Activated T-cell treated with anti-CD3 and anti-CD28 coated beads for 4 hours (primary cell): Measurements from ENCODE around the gene IGF1R.
"Not testable (repeated sequence)": the region's sequence is repeated elsewhere in the genome, so short reads cannot be mapped to it uniquely, and the experiment has no call there.

Experiments
- DNase-seq: peaks from one replicate; pipeline ENCODE4 v3.0.0-alpha.2; 2020

The IGF1R gene

DNA sequence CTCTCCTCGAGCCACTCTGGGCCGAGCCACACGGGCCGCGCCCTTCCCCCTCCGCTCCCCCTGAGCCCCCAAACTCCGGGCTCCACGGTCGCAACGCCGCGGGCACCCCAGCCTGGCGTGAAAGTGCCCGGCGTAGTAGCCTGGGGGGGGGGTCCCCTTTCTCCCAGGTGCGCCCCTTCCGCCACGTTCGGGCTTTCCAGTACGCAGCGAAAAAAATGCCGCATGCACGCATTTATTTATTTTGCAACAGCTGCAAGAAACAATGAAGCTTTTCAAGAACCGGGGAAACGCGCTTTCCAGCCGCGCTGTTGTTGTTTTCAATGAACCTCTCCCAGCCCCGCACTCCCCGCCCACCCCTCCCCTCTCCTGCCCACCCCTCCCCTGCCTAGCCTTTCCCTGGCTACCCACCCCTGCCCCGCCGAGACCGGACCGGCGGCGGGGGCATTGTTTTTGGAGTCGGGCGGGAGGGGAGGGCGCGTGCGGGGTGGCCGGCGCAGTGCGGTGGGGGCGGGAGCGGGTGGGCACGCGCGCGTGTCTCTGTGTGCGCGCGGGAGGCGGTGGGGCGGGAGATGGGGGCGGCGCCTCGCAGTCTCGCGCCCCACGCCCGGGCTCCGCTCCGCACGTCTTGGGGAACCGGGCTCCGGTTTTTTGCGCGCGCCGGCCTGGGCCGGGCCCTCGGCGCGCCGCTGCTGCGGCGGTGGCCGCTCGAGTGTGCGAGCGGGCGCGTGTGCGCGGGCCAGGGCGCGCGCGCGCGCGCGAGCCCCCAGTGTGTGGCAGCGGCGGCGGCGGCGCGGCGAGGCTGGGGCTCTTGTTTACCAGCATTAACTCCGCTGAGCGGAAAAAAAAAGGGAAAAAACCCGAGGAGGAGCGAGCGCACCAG is at the start of gene IGF1R:
IGF1R (plus strand) TSS at position 766 of the 880 bp plus-strand sequence. CDS start 1,043 bp downstream, outside the sequence.
- DNase-seq: peak; percentile 78

DNA sequence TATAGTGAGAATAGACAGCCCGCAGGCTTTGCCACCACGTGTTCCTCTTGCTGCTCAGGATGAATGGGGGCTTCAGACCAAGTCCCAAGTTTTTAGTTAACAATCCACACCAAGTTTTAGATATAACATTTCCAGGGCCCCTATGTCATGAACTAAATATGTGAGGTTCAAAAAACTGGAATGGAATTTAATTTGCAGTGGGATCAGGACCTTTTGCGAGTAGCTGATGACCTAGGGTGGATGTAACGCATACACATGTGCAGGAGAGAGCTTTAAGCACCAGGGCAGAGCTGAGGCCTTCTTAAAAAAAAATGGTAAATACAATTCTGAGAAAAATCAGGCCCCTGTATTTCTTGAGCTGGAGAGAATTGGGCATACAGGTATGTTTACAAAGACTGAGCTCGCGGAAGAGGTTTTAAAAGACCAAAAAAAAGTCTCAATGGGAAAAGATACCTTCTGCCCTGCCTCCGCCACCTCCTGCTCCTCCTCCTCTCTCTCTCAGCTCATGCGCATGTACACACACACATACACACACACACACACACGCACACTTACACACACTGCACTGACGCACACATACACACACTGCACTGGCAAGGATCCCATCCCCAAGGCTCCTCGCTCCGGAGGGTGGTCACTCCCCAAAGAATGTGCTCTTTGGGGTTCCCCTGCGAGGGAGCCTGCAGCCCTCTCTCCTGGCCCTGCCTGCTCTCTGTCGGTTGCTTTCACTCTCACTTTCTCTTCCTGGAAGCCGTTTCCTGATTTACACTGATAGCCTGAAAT is 48.2 kb upstream of the IGF1R start:
- no peak for DNase-seq

DNA sequence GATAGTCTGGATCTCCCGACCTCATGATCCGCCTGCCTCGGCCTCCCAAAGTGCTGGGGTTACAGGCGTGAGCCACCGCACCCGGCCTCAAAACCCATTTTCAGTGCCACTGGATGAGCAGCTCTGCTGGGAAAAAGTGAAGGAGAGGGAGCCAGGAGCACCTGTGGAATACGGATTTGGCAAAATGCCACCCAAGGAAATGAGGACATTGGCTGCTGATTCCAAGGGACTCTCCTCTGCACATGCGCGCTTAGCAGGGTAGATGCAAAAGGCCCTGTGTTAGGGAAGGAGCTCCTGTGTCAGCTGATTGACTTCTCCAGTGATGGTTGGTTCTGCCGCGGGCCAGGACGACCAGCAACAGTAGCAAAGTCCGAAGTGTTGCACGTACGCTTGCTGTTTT is 43.4 kb upstream of the IGF1R start:
- no peak for DNase-seq

DNA sequence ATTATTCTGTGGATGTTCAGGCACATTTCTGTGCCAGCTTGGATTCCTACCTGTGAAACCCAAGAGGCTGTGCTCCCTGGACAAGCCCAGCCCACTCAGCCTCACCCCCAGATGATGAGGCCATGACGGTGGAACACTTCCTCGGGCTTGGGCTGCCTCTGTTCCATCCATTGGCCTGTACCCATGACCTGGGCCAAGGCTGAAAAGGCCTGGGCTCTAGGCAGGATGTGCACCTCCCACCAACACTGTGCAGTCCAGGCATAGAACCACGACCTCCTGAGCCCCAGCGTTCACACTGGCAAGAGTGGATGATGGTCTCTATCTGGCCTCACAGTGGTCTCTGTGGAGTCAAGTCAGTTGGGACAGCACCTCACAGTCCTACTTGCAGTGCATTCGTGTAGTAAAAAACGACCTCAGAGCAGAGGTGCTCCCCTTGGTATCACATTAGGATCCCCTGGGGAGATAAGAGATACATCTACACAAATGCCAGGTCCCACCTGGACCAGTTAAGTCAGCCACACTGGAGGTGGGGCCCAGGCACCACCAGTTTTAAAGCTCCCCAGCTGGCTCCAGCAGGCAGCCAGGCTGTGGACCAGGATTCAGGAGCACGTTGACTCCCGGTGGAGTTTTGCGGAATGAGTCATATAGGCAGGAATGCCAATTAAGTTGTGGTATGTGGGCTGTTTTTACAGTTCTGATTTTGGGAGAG is 39.0 kb upstream of the IGF1R start:
- no peak for DNase-seq

DNA sequence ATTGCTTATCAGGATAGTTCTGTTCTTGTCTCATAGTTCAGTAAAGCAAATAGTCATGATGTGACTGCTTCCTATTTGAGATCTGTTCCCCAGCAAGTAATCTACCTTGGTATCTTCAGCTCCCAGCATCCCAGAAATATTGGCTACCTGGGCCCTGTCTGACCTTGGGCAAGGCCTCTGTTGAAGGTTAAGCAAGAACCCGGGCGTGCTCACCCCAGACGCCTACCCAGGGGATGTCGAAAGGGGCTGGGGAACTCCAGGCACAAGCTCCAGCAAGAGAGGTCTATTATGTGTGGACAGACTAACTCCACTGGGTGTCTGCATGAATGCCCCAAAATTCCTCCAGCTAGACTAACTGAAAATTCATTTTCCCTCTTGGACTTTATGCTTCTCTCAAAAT is 37.3 kb upstream of the IGF1R start:
- DNase-seq: no peak

DNA sequence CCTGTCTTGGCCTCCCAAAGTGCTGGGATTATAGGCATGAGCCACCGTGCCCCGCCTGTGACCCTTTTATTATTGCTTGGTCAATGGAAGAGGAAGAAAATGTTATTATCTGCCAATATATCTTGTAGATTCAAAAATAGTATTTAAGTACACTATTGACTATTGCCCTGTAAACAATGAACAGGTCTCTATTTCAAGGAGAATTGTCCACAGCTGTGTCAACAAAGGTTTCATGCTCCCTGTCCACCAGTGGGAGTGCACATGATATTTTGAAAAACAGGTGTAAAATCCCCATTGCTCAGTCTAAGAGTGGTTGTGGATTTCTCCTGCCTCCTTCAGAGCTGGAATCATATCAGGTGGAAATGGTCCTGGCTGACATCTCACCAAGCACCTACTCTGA is 36.5 kb upstream of the IGF1R start:
- no peak for DNase-seq

DNA sequence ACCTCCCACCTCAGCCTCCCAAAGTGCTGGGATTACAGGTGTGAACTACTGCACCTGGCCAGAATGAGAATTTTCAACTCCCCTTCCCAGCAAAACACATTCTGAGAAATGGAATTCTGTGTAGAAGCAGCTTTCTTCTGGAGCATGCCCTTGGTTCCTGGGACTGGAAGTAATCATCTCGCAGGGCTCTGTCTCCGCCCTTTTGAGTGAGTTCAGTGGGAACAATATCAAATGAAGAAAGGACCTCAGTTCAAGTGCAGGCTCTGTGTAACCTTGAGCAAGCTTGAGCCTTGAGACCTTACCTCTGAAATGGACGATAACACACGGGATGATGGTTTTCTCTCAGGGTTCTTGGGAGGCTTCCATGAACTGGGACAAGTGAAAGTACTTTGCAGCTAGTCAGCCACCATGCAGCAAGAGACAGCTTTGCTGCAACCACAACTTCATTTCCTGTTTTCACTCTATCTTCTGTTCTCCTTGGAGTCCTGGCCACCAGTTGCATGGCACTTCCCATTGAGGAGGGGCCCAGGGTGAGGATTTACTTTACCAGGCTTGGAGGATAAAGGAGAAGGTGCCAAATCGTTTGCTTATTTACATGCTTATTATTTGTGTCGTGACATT is 35.7 kb upstream of the IGF1R start:
- no peak for DNase-seq

DNA sequence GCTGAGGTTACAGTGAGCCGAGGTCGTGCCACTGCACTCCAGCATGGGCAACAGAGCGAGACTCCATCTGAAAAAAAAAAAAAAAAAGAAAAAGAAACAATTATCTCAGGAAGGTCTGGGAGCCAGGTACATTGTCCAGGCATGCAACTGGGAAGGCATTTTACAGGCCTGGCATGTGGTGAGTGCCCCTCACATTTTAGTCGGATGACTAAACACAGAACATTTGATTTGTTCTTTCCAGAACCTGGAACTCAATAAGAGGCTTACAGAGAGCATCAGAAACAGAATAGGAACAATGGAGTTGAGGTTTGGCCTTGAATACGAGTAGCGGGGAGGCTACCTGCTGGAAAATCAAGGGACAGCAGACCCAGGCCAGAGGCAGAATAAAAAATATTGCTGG is 33.7 kb upstream of the IGF1R start:
- no peak for DNase-seq

DNA sequence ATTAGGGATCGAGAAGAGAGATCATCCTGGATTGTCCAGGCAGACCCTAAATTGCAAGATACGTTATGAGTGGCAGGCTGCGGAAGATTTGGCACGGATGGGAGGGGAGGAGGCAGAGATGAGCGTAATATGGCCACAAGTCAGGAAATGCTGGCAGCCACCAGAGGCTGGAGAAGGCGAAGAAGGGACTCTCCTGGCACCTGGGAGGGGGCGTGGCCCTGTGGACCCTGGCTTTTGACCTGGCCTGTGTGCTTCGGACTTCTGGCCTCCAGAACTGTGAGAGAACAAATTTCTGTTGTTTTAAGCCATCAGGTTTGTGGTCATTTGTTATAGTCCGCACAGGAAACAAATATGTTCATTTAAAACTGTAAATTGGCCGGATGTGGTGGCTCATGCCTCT is 31.9 kb upstream of the IGF1R start:
- no peak for DNase-seq

DNA sequence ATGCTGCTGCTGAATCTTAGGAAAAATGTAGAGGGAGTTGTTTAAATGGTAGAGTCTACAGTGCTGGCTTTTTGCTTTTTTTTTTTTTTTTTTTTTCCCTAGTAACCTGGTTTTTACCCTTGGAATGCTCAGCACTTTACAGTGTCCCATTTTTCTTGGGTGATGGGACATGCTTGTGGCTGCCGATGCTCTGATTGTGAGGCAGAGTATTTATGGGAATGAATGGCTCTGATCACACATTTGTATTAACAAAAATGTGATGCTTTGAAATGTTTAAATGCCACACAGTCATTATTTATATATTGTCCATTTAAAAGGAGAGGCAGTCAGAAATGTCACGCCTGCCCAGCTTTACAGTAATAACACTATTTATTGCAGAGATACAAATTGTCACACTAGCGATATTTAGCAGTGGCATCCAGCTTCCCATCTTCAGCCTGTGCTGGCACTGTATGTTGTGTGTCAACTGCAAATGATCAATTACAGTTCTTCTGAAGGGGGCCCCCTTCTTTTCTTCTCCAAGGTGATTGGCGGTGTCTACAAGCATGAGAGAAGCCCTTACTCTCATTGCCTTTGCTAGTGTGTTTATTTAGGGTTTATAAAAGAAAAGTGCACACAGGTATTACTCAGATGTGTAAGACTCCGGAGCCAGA is 30.9 kb upstream of the IGF1R start:
- DNase-seq: no peak

DNA sequence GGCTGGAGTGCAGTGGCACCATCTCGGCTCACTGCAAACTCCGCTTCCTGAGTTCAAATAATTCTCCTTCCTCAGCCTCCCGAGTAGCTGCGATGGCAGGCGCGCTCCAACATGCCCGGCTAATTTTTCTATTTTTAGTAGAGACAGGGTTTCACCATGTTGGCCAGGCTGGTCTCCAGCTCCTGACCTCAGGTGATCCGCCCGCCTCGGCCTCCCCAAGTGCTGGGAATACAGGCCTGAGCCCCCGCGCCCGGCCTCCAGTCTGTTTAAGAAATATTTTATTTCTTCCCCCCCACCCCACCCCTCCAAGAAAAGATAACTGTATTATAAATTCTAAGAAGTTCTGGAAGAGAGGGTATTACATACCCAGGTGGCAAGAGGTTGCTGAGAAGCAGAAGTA is 29.8 kb upstream of the IGF1R start:
- not testable (repeated sequence) for DNase-seq

DNA sequence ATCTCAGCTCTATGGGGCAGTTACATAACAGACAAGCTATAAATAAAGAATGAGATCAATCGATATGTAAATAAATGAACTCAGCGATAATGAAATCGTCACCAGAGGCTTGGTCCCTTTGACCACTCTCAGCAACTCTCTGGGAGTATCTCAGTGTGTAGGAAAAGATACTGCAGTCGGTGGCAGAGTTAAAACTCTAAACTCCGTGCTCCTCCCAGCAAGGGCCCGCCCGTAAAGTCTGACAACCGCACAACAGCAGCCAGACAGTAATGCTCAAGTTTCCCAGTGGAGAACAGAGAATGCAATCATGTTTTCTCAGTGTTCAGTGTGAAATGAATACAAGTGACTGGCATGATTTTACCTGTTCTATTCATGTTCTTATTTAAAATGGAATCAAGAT is 28.3 kb upstream of the IGF1R start:
- DNase-seq: no peak

DNA sequence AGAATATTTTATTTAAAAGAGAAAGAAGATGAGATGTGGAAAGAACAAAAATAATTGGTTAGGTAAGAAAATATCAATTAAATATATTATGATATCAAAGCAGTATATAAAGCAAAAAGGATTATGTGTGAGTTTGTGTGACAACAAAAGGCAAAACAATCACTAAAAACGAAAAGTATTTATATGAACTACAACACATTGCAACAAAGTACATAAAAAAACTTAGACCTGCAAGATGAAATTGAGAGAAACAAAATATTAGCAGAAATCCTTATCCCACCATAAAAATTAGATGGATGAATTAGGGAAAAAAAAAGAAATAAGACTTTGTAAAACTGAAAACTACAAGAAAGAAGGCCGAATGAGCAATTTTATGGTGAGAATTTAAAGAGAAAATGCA is 27.3 kb upstream of the IGF1R start:
- no peak for DNase-seq

DNA sequence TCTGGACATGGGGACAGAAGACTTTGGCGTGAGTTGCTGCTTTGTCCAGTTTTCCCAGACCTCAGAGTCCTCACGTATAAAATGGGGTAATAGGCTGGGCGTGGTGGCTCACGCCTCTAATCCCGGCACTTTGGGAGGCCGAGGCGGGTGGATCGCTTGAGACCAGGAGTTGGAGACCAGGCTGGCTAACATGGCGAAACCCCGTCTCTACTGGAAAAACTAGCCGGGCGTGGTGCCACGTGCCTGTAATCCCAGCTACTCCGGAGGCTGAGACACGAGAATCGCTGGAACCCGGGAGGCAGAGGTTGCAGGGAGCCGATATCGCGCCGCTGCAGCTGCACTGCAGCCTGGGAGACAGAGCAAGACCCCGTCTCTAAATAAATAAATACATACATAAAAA is 22.7 kb upstream of the IGF1R start:
- DNase-seq: no peak

DNA sequence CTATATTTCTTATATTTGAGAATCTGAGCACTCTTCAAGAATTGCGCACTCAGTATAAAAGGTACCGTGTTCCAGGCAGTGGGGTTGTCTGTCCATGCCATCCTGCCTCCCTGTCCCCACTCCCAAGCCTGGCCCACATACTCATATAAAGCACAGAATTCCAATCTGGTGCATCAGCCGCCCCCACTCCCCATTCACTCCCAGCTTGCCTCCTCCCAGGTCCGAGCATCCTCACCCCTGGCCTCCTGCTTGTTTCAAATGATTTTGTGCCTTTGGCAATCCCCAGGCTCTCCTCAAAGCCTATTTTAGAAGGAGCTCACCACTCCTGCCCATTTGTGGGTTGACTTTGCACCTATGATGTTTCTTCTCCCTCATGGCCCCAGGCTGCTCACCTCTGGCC is 22.2 kb upstream of the IGF1R start:
- no peak for DNase-seq

DNA sequence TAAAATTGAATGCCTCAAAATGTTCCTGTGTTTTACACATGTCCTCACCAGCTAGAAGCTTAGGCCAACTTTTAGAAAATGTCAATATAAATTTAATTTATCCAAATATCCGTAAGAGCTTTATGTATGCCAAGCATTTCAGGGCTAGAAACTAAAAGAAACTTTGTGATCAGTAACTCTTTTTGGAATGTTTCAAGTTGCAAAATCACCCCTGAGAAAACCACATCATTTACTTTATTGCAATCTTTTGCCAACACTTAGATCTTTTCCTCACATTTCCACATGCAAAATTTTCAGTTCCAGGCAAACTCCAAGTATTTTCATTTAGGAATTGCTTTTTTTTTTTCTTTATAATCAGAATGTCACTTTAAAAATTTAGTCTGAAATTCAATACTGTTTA is 20.1 kb upstream of the IGF1R start:
- no peak for DNase-seq

DNA sequence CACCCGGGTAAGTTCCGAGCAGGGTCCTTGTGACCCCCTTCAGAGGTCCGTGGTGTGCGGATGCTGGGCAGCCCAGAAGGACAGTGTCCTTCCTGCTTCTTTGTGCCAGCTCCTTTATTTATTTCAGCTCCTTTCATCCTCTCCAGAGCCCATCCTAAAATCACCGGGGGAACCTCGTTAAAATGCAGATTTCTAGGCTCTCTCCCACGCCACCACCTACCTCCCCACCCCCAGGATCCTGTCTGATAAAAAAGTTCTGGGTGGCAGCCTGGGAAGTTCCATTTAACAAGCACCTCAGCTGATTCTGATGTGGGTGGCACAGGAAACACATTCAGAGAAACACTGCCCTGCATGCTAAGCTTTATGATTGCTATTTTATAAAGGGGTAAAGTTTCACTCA is 12.5 kb upstream of the IGF1R start:
- DNase-seq: no peak

DNA sequence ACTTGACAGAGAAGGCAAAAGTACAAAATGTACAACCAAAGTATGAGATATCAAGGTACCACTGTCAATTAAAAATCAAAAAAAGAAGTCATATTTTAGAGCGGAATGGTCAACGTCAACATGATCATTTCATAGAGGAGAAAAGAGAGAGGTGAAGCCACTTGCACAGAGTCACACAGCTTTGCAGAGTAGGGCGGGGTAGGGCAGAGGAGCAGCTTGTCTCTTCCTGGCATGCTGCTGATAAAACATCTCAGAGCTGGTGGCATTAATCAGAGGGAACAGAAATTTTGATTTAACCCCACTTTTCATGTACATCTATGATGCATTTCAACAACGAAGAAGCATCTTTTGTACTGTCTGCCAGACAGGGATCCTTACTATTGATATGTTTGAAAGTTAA is 5.2 kb upstream of the IGF1R start:
- no peak for DNase-seq

DNA sequence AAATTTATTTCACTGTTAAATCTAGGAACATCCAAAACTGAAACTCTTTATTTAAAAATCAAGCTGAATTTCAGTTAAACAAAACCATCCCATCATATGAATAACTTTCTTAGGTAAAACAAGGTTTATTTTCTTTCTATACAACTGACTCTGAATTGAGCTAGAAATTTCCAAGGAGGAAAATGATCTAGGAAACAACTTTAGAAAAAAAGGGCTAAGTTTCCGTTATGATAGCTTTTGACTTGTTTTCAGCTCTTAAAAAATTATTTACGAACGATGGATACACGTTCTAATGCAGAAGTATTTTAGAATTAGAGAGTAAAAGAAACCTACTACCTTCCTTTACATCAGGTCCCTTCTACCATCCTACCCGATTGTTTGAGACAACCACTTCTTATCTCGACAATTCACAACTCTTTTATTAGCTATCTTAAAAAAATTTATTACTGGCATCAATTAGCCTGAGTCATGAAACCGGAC is 1.8 kb upstream of the IGF1R start:
- DNase-seq: no peak

DNA sequence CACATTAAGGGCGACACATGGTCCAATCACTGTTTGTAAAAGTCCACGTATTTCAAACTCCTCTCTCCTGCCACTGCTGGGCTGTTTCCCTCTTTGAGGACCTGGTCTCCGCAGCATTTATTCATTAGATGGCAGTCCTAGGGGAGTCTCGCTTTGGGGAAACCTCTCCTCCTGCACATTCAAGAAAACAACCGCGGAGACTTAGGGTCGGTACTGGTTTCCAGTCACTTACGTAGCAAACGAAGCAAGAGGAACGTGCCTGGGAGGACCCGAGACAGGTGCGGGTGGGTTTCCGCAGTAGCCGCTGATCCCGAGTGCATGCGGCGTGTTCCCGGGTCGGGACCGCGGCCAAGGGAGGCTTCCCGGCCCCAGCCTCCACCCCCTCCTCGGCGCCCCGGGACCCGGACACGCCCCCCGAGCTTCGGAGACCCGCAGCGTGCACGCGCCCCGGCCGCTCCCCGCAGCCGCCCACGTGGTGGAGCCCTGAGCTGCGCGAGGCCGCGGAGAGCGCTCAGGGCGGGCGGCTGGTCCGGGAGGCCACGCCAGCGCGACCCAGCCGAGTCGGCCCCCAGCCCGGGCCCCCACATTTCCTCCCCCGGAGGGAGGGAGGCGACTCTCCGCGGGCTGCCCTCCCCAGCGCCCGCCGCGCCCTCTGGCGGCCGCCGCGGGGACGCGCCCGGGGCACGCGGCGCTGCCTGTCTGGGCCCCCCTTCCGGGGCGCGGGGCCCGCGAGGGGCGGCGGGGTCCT is 1.1 kb upstream of the IGF1R start:
- DNase-seq: peak; percentile 43

DNA sequence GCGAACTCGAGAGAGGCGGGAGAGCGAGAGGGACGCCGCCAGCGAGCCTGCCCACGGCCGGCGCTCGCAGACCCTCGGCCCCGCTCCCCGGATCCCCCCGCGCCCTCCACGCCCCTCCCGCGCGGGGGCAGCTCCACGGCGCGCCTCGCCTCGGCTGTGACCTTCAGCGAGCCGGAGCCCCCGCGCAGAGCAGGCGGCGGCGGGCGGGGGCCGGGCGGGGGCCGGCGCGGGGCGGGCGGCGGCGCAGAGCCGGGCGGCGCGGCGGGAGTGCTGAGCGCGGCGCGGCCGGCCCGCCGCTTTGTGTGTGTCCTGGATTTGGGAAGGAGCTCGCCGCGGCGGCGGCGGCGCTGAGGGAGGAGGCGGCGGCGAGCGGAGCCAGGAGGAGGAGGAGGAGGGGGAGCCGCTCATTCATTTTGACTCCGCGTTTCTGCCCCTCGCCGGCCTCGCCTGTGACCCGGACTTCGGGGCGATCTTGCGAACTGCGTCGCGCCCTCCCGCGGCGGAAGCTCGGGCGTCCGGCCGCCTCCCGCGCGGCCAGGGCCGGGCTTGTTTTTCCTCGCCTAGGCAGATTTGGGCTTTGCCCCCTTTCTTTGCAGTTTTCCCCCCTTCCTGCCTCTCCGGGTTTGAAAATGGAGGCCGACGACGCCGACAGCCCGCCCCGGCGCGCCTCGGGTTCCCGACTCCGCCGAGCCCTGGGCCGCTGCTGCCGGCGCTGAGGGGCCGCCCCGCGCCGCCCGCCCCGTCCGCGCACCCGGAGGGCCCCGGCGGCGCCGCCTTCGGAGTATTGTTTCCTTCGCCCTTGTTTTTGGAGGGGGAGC is 524 bp downstream of the IGF1R start:
- DNase-seq: peak; percentile 21
